HEK293 (cell line): ENCODE results near the gene ITPRID2.

Source experiments
- CTCF ChIA-PET: fragments of 350-600 bp; formaldehyde crosslinking; extraction: SDS; loops from one replicate; lab custom pipeline; 2021; ENCODE audit warnings: antibody characterized with exemption; lab: Yijun Ruan, JAX
- POLR2A ChIA-PET: fragments of 300-600 bp; formaldehyde crosslinking; extraction: SDS; loops from one replicate; lab custom pipeline; 2020; ENCODE audit warnings: antibody characterized with exemption, inconsistent platforms; lab: Yijun Ruan, JAX
- H3K27ac ChIP-seq: fragments of 200-500 bp; sonication (Bioruptor generic); 2 replicates; pipeline ENCODE4 v1.5.1; 2014; ENCODE audit warnings: low read depth, low read length, control low read depth, inconsistent platforms; ENCODE audit errors: extremely low read depth
- H3K36me3 ChIP-seq, 2 experiments: fragments of 200-500 bp in 1 of 2; sonication (Bioruptor generic) in 1 of 2; 1 replicate in 1 of 2; 2 replicates in 1 of 2; pipeline ENCODE4 v1.5.1; 2014 to 2017; ENCODE audit warnings: inconsistent platforms in 2 of 2, low read length in 2 of 2; ENCODE audit not compliant: control insufficient read depth in 2 of 2, insufficient read depth in 1 of 2
- H3K4me1 ChIP-seq: fragments of 200-500 bp; sonication (Bioruptor generic); 2 replicates; pipeline ENCODE4 v1.5.1; 2014; ENCODE audit warnings: mild to moderate bottlenecking, low read length, inconsistent platforms; ENCODE audit not compliant: control insufficient read depth, insufficient read depth
- H3K4me3 ChIP-seq: 2 replicates; pipeline ENCODE4 v1.5.1; 2011; ENCODE audit warnings: low read depth, mild to moderate bottlenecking, control low read depth, low read length, moderate library complexity
- H3K9me3 ChIP-seq: fragments of 200-500 bp; sonication (Bioruptor generic); 2 replicates; pipeline ENCODE4 v1.5.1; 2014; ENCODE audit warnings: low read depth, low read length, inconsistent platforms; ENCODE audit not compliant: control insufficient read depth, insufficient read depth
- RBAK ChIP-seq: fragments of 450-650 bp; formaldehyde crosslinking; IDR thresholded peaks from 2 replicates; pipeline ENCODE4 v1.5.1; 2016; ENCODE audit warnings: missing biosample characterization, missing genetic modification characterization
- SETDB1 ChIP-seq: IDR thresholded peaks from one replicate; pipeline ENCODE4 v1.6.1; 2017; ENCODE audit warnings: mild to moderate bottlenecking, low read length, moderate library complexity, mixed read lengths; ENCODE audit not compliant: insufficient read length
- SP2 ChIP-seq: fragments of 450-650 bp; formaldehyde crosslinking; IDR thresholded peaks from 2 replicates; pipeline ENCODE4 v1.5.1; 2016; ENCODE audit warnings: missing biosample characterization, missing genetic modification characterization
- ZBTB11 ChIP-seq: fragments of 450-650 bp; formaldehyde crosslinking; conservative IDR thresholded peaks from 2 replicates; pipeline ENCODE4 v1.5.1; 2016; ENCODE audit warnings: low read depth, missing biosample characterization, missing genetic modification characterization
- ZFP37 ChIP-seq: fragments of 450-650 bp; formaldehyde crosslinking; IDR thresholded peaks from 2 replicates; pipeline ENCODE4 v1.5.1; 2016; ENCODE audit warnings: missing biosample characterization, missing genetic modification characterization
- ZFP69B ChIP-seq: fragments of 450-650 bp; formaldehyde crosslinking; IDR thresholded peaks from 2 replicates; pipeline ENCODE4 v1.5.1; 2016; ENCODE audit warnings: missing biosample characterization, missing genetic modification characterization
- ZNF138 ChIP-seq: fragments of 450-650 bp; formaldehyde crosslinking; IDR thresholded peaks from 2 replicates; pipeline ENCODE4 v1.5.1; 2016; ENCODE audit warnings: missing biosample characterization, missing genetic modification characterization, borderline replicate concordance
- ZNF148 ChIP-seq: fragments of 450-650 bp; formaldehyde crosslinking; IDR thresholded peaks from 2 replicates; pipeline ENCODE4 v1.5.0; 2017; ENCODE audit warnings: missing biosample characterization, missing genetic modification characterization, borderline replicate concordance
- ZNF174 ChIP-seq: fragments of 450-650 bp; formaldehyde crosslinking; IDR thresholded peaks from 2 replicates; pipeline ENCODE4 v1.5.0; 2017; ENCODE audit warnings: missing biosample characterization, mild to moderate bottlenecking, missing genetic modification characterization
- ZNF184 ChIP-seq: fragments of 450-650 bp; IDR thresholded peaks from 2 replicates; pipeline ENCODE4 v1.5.1; 2018; ENCODE audit warnings: missing biosample characterization, mild to moderate bottlenecking, missing genetic modification characterization
- ZNF362 ChIP-seq: fragments of 450-650 bp; formaldehyde crosslinking; IDR thresholded peaks from 2 replicates; pipeline ENCODE4 v1.5.1; 2016; ENCODE audit warnings: missing biosample characterization, missing genetic modification characterization
- ZNF513 ChIP-seq: fragments of 450-650 bp; IDR thresholded peaks from 2 replicates; pipeline ENCODE4 v1.5.1; 2018; ENCODE audit warnings: missing biosample characterization, missing genetic modification characterization
- ZNF544 ChIP-seq: fragments of 450-650 bp; formaldehyde crosslinking; IDR thresholded peaks from 2 replicates; pipeline ENCODE4 v1.5.0; 2017; ENCODE audit warnings: missing biosample characterization, missing genetic modification characterization
- ZNF571 ChIP-seq: fragments of 450-650 bp; formaldehyde crosslinking; IDR thresholded peaks from 2 replicates; pipeline ENCODE4 v1.5.0; 2017; ENCODE audit warnings: missing biosample characterization, missing genetic modification characterization
- ZNF610 ChIP-seq: fragments of 450-650 bp; formaldehyde crosslinking; IDR thresholded peaks from 2 replicates; pipeline ENCODE4 v1.5.1; 2016; ENCODE audit warnings: missing biosample characterization, missing genetic modification characterization, borderline replicate concordance
- ZNF660 ChIP-seq: fragments of 450-650 bp; IDR thresholded peaks from 2 replicates; pipeline ENCODE4 v1.5.1; 2018; ENCODE audit warnings: missing biosample characterization, mild to moderate bottlenecking, missing genetic modification characterization

Gene ITPRID2

GRCh38 chr2:181902625-181903024 lies 11.1 kb downstream of the ITPRID2 start:
- POLR2A ChIA-PET: no interaction called here
- H3K36me3 ChIP-seq: peaks cover 31 to 76% of the 10 kb centered on the region in 2 experiments

More at GRCh38 chr2:181902625-181903024, 11.1 kb downstream of the ITPRID2 start:
- Histone ChIP-seq H3K4me1 (peaks cover 7% of the 10 kb centered on the region; the same call in 1 of the 2 replicates), H3K4me3 (no peak overlapping the region), H3K9me3 (no peaks in the 10 kb centered on the region), H3K27ac (no peak overlapping the region)
- CTCF ChIA-PET: interaction anchor here (1.3 to 2.5 kb wide), 5 partner anchors 10 to 160 kb away, joined by 3 to 35 read pairs (median 6); no protein-coding TSS in a partner anchor
- TF ChIP-seq ZNF148 (no peak), ZNF544 (no peak), ZBTB11 (no peak), ZNF138 (tag by site-specific recombination) (no peak), ZNF362 (no peak), ZFP69B (tag by site-specific recombination) (no peak), ZNF571 (tag by site-specific recombination) (no peak), ZNF660 (no peak), SETDB1 (no peak), ZNF513 (tag by site-specific recombination) (no peak), SP2 (tag by site-specific recombination) (no peak), ZNF610 (tag by site-specific recombination) (no peak), ZNF184 (tag by site-specific recombination) (no peak), ZNF174 (tag by site-specific recombination) (no peak), ZFP37 (tag by site-specific recombination) (no peak), RBAK (no peak)
